Measurements from ENCODE around the gene SH3BP5. TPM values are rescaled to one million over a fixed set of nuclear protein-coding genes. Genes with fewer than 3 reads are reported as not detected.
A peak's percentile ranks its signal among the peaks of the same experiment; 100 is the strongest.

Gene SH3BP5
- total RNA-seq, 4 donors from 2014 or later: 12.8 to 64.4 (median 16.0) TPM

- no peak overlapping the region for H3K27ac ChIP-seq
- H3K4me3 ChIP-seq: no peak overlapping the region
- H3K27me3 ChIP-seq: no peaks in the 10 kb centered on the region
- TF ChIP-seq CTCF (IDR thresholded peaks at IDR 0.05) (no peak), POLR2A (IDR thresholded peaks at IDR 0.05) (no peak)
- H3K9me3 ChIP-seq: no peaks in the 10 kb centered on the region
- peaks cover 0 to 23% (median 0%) of the 10 kb centered on the region in 4 donors for H3K4me1 ChIP-seq
- H3K36me3 ChIP-seq: peaks cover 0 to 55% (median 0%) of the 10 kb centered on the region in 3 donors
- no peak for DNase-seq
Measured at GRCh38 chr3:15211937-15212336, 120.4 kb downstream of the SH3BP5 start.

DNA sequence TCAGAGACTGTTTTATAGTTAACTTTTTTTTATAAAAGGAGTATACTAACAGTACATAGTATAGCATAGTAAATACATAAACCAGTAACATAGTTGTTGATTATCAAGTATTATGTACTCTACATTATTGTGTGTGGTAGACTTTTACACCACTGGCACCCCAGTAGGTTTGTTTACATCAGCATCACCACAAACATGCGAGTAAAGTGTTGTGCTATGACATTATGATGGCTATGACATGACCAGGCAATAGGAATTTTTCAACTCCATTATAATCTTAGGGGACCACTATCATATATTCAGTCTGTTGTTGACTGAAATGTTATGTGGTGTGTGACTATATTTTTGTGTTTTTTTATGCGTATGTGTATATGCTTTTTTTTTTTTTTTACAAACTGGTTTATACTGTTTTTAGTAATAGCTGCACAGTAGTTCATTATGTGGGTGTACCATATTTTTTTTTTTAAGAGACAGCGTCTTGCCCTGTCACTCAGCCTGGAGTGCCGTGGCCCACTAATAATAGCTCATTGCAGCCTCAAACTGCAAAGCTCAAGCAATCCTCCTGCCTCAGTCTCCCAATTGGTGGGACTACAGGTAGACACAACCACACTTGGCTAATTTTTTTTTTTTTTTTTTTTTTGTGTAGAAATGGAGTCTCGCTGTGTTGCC lies 124.4 kb downstream of the SH3BP5 start:
- H3K4me3 ChIP-seq: peak overlapping the region in 2 of 4 donors; percentile 7 to 66
- peaks cover 0 to 23% (median 0%) of the 10 kb centered on the region in 4 donors for H3K4me1 ChIP-seq
- H3K36me3 ChIP-seq: peaks cover 0 to 25% (median 0%) of the 10 kb centered on the region in 3 donors
- no peaks in the 10 kb centered on the region for H3K9me3 ChIP-seq
- TF ChIP-seq CTCF (IDR thresholded peaks at IDR 0.05) (no peak), POLR2A (IDR thresholded peaks at IDR 0.05) (no peak)
- no peaks in the 10 kb centered on the region for H3K27me3 ChIP-seq
- DNase-seq: no peak
- H3K27ac ChIP-seq: peak overlapping the region in 1 of 4 donors; percentile 96

- Histone ChIP-seq H3K9me3 (no peaks in the 10 kb centered on the region), H3K27ac (peak overlapping the region; percentile 95 to 98 (median 96)), H3K27me3 (no peaks in the 10 kb centered on the region), H3K4me3 (peak overlapping the region; percentile 66 to 99 (median 88)), H3K4me1 (peaks cover 0 to 23% (median 0%) of the 10 kb centered on the region in 4 donors), H3K36me3 (peaks cover 0 to 16% (median 0%) of the 10 kb centered on the region in 3 donors)
- TF ChIP-seq POLR2A (IDR thresholded peaks at IDR 0.05): no peak
- peak in 1 of 6 experiments; percentile 1 for TF ChIP-seq CTCF (IDR thresholded peaks at IDR 0.05)
- DNase-seq: peak; percentile 49 to 66 (median 56)
Measured at GRCh38 chr3:15206662-15207576, 125.5 kb downstream of the SH3BP5 start.

DNA sequence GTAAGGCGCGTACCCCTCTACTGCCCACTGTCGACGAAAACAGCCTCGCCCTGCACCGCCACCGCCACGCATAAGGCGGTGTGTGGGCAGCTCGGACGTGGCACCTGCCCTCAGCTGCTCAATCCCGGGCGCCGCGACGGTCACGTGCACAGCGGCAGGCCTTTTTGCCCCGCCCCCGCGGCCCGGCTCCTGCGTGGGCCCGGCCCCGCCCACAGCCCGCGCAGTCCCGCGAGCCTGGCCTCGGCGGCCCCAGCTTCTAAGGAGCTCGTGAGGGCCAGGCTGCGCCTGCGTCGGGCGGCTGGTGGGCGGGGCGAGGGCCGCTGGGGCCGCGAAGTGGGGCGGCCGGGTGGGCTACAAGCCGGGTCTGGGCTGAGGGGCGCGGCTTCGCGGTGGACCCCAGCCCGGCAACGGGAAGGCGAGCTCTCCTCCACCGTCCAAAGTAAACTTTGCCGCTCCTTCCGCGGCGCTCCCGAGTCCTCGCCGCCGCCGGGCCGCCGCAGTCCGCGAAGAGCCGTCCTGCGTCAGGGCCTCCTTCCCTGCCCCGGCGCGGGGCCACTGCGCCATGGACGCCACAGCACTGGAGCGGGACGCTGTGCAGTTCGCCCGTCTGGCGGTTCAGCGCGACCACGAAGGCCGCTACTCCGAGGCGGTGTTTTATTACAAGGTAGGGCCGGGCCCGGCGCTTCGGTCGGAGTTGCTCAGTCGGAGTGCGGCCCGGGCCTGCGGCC lies 126.3 kb downstream of the SH3BP5 start, which contains the start of gene CAPN7:
Gene CAPN7, plus strand, starts transcription at position 313 of the 728 bp plus-strand sequence. Its CDS starts 250 bp downstream, at position 563.
- Histone ChIP-seq H3K4me3 (peak within 1 kb of the TSS; percentile 66 to 99 (median 88)), H3K4me1 (peaks cover 0 to 23% (median 0%) of the 10 kb centered on the region in 4 donors), H3K9me3 (no peaks in the 10 kb centered on the region), H3K27ac (peak within 1 kb of the TSS; percentile 95 to 98 (median 96)), H3K36me3 (peaks cover 0 to 11% (median 0%) of the 10 kb centered on the region in 3 donors), H3K27me3 (no peaks in the 10 kb centered on the region)
- DNase-seq: peak; percentile 96 to 98 (median 97)
- TF ChIP-seq CTCF (IDR thresholded peaks at IDR 0.05) (peak in 5 of 6 experiments; percentile 21 to 64 (median 51)), POLR2A (IDR thresholded peaks at IDR 0.05) (peak; percentile 83 to 86)

- TF ChIP-seq POLR2A (IDR thresholded peaks at IDR 0.05) (no peak), CTCF (IDR thresholded peaks at IDR 0.05) (no peak)
- H3K9me3 ChIP-seq: no peaks in the 10 kb centered on the region
- peak overlapping the region; percentile 95 to 98 (median 96) for H3K27ac ChIP-seq
- H3K36me3 ChIP-seq: peaks cover 0 to 11% (median 0%) of the 10 kb centered on the region in 3 donors
- H3K27me3 ChIP-seq: no peaks in the 10 kb centered on the region
- DNase-seq: no peak
- H3K4me3 ChIP-seq: peak overlapping the region; percentile 66 to 99 (median 88)
- peaks cover 0 to 23% (median 0%) of the 10 kb centered on the region in 4 donors for H3K4me1 ChIP-seq
Measured at GRCh38 chr3:15205482-15205933, 126.9 kb downstream of the SH3BP5 start.

Measured in Peyer's patch (tissue), 4 donors.